ENCODE data around the gene ARHGEF10L.

ARHGEF10L gene

GRCh38 chr1:17513131-17513530, 26.4 kb upstream of the ARHGEF10L start:
- H3K27me3 ChIP-seq = no peaks in the 10 kb centered on the region
- H3K4me3 ChIP-seq (ENCODE audit: low read depth, low read length) = no peak overlapping the region
- no peaks in the 10 kb centered on the region for H3K36me3 ChIP-seq
- no peaks in the 10 kb centered on the region for H3K9me3 ChIP-seq
- no peak for DNase-seq
- TF ChIP-seq, protein P1, sequence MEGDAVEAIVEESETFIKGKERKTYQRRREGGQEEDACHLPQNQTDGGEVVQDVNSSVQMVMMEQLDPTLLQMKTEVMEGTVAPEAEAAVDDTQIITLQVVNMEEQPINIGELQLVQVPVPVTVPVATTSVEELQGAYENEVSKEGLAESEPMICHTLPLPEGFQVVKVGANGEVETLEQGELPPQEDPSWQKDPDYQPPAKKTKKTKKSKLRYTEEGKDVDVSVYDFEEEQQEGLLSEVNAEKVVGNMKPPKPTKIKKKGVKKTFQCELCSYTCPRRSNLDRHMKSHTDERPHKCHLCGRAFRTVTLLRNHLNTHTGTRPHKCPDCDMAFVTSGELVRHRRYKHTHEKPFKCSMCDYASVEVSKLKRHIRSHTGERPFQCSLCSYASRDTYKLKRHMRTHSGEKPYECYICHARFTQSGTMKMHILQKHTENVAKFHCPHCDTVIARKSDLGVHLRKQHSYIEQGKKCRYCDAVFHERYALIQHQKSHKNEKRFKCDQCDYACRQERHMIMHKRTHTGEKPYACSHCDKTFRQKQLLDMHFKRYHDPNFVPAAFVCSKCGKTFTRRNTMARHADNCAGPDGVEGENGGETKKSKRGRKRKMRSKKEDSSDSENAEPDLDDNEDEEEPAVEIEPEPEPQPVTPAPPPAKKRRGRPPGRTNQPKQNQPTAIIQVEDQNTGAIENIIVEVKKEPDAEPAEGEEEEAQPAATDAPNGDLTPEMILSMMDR (IDR thresholded peaks at IDR 0.05; ENCODE audit: low read depth, low read length) = no peak
- no peaks in the 10 kb centered on the region for H3K4me1 ChIP-seq

GRCh38 chr1:17514776-17515175, 24.7 kb upstream of the ARHGEF10L start:
- TF ChIP-seq, protein P1 (IDR thresholded peaks at IDR 0.05; ENCODE audit: low read depth, low read length) = no peak
- H3K4me3 ChIP-seq (ENCODE audit: low read depth, low read length) = no peak overlapping the region
- no peak for DNase-seq
- no peaks in the 10 kb centered on the region for H3K27me3 ChIP-seq
- no peaks in the 10 kb centered on the region for H3K9me3 ChIP-seq
- no peaks in the 10 kb centered on the region for H3K4me1 ChIP-seq
- no peaks in the 10 kb centered on the region for H3K36me3 ChIP-seq

DNA sequence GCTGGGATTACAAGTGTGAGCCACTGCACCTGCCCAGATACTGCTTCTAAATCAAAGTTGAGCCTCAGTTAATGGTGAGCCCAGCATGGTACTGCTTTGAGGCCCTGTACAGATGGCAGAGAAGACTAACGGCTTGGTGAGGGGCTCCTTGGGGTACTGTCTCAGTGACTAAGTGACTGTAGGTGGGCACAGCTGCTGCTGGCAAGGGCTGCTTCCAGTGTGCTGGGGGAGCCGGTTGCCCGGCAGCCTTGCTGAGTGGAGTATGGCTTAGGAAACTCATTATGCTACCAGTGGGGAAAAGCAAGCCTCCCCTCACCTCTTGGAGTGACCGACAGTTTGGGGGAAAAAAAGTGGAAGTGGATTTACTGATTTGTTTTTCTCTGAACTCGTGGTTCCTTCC, 23.6 kb upstream of the ARHGEF10L start:
- DNase-seq = no peak
- TF ChIP-seq, protein P1 (IDR thresholded peaks at IDR 0.05; ENCODE audit: low read depth, low read length) = no peak
- Histone ChIP-seq H3K9me3 (no peaks in the 10 kb centered on the region), H3K4me3 (ENCODE audit: low read depth, low read length) (no peak overlapping the region), H3K27me3 (no peaks in the 10 kb centered on the region), H3K36me3 (no peaks in the 10 kb centered on the region), H3K4me1 (no peaks in the 10 kb centered on the region)

DNA sequence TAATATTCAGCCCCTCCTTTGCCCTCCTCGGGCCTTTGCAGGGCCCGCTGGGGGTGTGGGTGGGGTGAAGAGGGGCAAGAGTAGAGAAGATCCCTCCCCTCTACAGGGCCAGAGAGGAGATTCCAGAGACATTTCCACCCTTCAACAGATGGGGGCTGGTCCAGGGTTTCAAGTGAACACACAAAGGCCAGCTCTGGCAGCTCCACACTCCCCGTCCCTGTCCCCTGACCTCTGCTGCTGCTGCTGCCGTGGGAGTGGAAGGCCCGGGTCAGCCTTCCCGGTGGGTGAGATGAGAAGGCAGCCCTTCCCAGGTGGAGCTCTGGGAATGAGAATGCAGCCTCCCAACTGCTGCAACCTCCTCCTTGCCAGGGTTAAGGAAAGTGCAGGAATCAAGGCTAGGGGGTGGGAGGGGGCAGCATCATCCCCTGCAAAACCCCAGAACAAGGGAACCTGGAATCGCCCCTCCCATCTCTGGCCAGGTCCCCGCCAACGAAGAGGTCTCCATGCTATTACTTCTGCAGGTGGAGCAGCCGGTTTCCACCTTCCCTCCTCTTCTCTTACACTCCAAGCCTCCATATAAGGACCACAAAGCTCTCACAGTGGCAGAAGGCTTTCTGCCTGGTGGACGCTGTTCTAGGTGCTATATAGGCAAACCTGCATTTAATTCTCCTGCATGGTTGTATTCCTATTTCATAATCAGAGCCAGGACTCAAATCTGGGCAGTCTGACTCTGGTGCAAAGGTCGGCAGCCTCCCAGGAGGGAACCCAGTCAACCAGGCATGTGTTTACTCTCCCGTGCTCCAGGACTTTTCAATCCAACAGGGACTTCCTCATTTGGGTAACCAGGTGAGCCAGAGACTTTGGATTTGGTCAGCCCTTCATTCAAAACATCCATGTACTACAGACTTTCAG, 22.9 kb upstream of the ARHGEF10L start:
- Histone ChIP-seq H3K27me3 (no peaks in the 10 kb centered on the region), H3K4me1 (no peaks in the 10 kb centered on the region), H3K4me3 (ENCODE audit: low read depth, low read length) (no peak overlapping the region), H3K9me3 (no peaks in the 10 kb centered on the region), H3K36me3 (no peaks in the 10 kb centered on the region)
- DNase-seq = no peak
- TF ChIP-seq, protein P1 (IDR thresholded peaks at IDR 0.05; ENCODE audit: low read depth, low read length) = no peak

DNA sequence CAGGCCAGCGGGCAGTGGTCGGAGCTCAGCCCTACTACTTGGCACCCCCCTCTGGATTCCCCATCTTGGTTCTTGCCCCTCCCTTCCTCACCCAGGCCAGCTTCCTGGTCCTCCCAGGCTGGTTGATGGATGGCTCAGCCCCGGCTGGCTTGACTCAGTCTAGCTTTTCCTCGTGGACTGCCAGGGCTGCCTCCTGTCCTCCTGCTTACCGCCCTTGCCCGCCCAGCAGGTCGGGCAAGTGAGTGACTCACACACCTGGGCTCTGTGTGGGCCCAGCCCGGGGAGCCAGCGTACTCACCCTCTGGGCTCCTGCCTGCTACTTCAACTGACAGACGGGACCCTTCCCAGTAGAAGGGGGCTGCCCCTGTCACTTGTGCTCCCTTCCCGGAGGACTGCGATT, 19.5 kb upstream of the ARHGEF10L start:
- TF ChIP-seq, protein P1 (IDR thresholded peaks at IDR 0.05; ENCODE audit: low read depth, low read length) = no peak
- Histone ChIP-seq H3K4me1 (no peaks in the 10 kb centered on the region), H3K36me3 (no peaks in the 10 kb centered on the region), H3K27me3 (no peaks in the 10 kb centered on the region), H3K4me3 (ENCODE audit: low read depth, low read length) (no peak overlapping the region), H3K9me3 (no peaks in the 10 kb centered on the region)
- DNase-seq = no peak

Measured in BE2C (cell line).